GM06990 (cell line): ENCODE data around the gene RNF150.

Source experiments
- DNase-seq: peaks from one replicate; pipeline ENCODE4 v3.0.0-alpha.2; 2011; ENCODE audit not compliant: insufficient read length; ENCODE audit errors: extremely low read depth
- H3K27me3 ChIP-seq: replicated peaks from 2 replicates; pipeline ENCODE4 v1.6.0; 2011; ENCODE audit warnings: low read length; ENCODE audit not compliant: control insufficient read depth, insufficient read depth
- H3K36me3 ChIP-seq: 2 replicates; pipeline ENCODE4 v1.5.1; 2011; ENCODE audit warnings: low read length; ENCODE audit not compliant: control insufficient read depth, insufficient read depth
- H3K4me3 ChIP-seq: replicated peaks from 2 replicates; pipeline ENCODE4 v1.5.1; 2011; ENCODE audit warnings: low read depth, mild to moderate bottlenecking, control low read depth, low read length
- CTCF ChIP-seq: IDR thresholded peaks from 2 replicates; pipeline ENCODE4 v1.5.1; 2011; ENCODE audit warnings: low read length, control low read depth, mild to moderate bottlenecking, inconsistent platforms; ENCODE audit not compliant: insufficient read depth, poor library complexity, severe bottlenecking

The RNF150 gene

DNA sequence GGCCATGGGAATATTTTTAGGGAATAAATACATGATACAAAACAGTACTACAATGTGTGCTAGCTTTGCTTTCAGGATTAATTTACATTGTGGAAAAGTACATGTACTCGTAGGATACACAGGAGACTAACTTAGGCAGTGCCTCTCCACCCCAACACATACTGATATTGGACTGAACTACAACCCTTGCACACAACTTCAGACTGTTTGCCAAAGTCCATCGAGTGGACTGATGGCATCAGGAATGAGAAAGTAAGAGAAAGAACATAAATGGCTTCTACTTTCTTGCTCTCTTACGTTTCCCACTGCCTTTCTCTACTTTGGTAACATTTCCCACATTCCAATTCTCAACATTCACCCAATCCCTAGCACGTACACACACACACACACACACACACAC is 130.1 kb downstream of the RNF150 start:
- no peak for DNase-seq
- Histone ChIP-seq H3K27me3 (no peaks in the 10 kb centered on the region), H3K36me3 (no peaks in the 10 kb centered on the region), H3K4me3 (no peak overlapping the region)
- no peak for TF ChIP-seq CTCF

GRCh38 chr4:141002323-141002805 is 130.9 kb downstream of the RNF150 start:
- no peak for DNase-seq
- Histone ChIP-seq H3K36me3 (no peaks in the 10 kb centered on the region), H3K4me3 (no peak overlapping the region), H3K27me3 (no peaks in the 10 kb centered on the region)
- TF ChIP-seq CTCF = no peak

GRCh38 chr4:140996766-140997165 is 136.5 kb downstream of the RNF150 start:
- no peak overlapping the region for H3K4me3 ChIP-seq
- TF ChIP-seq CTCF = no peak
- DNase-seq = no peak
- no peaks in the 10 kb centered on the region for H3K27me3 ChIP-seq
- H3K36me3 ChIP-seq = no peaks in the 10 kb centered on the region

DNA sequence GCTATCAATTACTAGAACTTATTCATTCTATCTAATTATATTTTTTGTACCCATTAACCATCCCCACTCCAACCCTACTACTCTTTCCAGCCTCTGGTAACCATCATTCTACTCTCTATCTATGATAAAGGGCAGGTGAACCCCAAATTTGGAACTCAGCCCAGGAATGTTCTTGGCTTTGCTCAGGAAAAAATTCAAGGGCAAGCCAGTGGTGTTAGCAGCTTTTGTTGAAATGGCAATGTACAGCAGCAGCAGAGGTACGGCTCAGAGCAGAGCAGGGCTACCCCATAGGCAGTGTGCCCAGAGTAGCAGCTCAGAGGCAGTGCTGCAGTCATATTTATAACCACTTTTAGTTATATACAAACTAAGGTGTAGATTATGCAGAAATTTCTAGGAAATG is 138.2 kb downstream of the RNF150 start:
- no peaks in the 10 kb centered on the region for H3K27me3 ChIP-seq
- H3K36me3 ChIP-seq = no peaks in the 10 kb centered on the region
- TF ChIP-seq CTCF = no peak
- DNase-seq = no peak
- H3K4me3 ChIP-seq = no peak overlapping the region

GRCh38 chr4:140994015-140994414 is 139.3 kb downstream of the RNF150 start:
- no peak for DNase-seq
- no peaks in the 10 kb centered on the region for H3K27me3 ChIP-seq
- H3K36me3 ChIP-seq = no peaks in the 10 kb centered on the region
- no peak overlapping the region for H3K4me3 ChIP-seq
- no peak for TF ChIP-seq CTCF

- no peaks in the 10 kb centered on the region for H3K36me3 ChIP-seq
- no peak overlapping the region for H3K4me3 ChIP-seq
- DNase-seq = no peak
- H3K27me3 ChIP-seq = no peaks in the 10 kb centered on the region
- TF ChIP-seq CTCF = no peak
Measured at GRCh38 chr4:140993370-140993769, 139.9 kb downstream of the RNF150 start.
